ENCODE data around the gene DNAH11.
A peak's percentile ranks its signal among the peaks of the same experiment; 100 is the strongest.
"Not testable (repeated sequence)": the region's sequence is repeated elsewhere in the genome, so short reads cannot be mapped to it uniquely, and the experiment has no call there.

Gene DNAH11, protein sequence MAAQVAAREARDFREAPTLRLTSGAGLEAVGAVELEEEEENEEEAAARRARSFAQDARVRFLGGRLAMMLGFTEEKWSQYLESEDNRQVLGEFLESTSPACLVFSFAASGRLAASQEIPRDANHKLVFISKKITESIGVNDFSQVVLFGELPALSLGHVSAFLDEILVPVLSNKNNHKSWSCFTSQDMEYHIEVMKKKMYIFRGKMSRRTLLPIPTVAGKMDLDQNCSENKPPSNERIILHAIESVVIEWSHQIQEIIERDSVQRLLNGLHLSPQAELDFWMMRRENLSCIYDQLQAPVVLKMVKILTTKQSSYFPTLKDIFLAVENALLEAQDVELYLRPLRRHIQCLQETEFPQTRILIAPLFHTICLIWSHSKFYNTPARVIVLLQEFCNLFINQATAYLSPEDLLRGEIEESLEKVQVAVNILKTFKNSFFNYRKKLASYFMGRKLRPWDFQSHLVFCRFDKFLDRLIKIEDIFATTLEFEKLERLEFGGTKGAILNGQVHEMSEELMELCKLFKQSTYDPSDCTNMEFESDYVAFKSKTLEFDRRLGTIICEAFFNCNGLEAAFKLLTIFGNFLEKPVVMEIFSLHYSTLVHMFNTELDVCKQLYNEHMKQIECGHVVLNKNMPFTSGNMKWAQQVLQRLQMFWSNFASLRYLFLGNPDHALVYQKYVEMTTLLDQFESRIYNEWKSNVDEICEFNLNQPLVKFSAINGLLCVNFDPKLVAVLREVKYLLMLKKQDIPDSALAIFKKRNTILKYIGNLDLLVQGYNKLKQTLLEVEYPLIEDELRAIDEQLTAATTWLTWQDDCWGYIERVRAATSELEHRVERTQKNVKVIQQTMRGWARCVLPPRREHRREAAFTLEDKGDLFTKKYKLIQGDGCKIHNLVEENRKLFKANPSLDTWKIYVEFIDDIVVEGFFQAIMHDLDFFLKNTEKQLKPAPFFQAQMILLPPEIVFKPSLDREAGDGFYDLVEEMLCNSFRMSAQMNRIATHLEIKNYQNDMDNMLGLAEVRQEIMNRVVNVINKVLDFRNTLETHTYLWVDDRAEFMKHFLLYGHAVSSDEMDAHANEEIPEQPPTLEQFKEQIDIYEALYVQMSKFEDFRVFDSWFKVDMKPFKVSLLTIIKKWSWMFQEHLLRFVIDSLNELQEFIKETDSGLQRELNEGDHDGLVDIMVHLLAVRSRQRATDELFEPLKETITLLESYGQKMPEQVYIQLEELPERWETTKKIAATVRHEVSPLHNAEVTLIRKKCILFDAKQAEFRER (N-terminal part only)

GRCh38 chr7:21542891-21543527 lies at the start of gene DNAH11:
Gene DNAH11 (plus strand): TSS chr7:21543039. CDS start chr7:21543246, 207 bp downstream.
- peak; percentile 68 for DNase-seq

- no peak for DNase-seq
These were observed 47.1 kb upstream of the DNAH11 start for GRCh38 chr7:21495731-21496130.

- peak; percentile 16 for DNase-seq
These were observed 45.8 kb upstream of the DNAH11 start for GRCh38 chr7:21497072-21497471.

DNA sequence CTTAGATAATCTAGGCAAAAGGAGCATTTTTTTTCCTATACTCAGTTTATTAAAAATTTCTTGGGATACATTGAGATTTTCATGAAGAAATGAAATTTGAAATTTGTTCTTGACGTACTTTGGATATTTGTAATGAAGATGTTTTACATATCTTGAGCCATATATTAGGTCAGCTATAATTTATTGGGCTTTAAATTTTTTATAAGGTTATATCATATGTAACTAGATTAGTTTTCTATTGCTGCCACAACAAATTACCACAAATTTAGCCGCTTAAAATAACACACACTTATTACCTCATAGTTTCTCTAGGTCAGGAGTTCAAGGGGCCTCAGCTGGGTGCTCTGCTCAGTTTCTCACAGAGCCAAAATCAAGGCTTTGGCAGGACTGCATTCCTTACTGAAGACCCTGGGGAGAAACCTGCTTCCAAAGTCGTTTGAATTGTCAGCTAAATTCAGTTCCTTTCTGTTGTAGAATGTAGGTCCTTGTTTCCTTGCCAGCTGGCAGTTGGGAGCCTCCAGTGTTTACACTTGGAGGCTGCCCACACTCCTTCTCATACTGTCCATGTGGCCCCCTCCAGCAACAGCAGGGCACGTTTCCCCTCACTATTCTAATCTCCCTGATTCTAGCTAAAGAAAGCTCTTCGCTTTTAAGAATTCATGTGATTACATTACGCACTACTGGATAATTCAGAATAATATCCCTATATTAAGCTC lies 42.6 kb upstream of the DNAH11 start:
- DNase-seq: no peak

GRCh38 chr7:21504021-21504420 lies 38.8 kb upstream of the DNAH11 start:
- DNase-seq: no peak

- DNase-seq: peak; percentile 49
These were observed 35.1 kb upstream of the DNAH11 start for GRCh38 chr7:21507627-21508343.

- no peak for DNase-seq
These were observed 34.3 kb upstream of the DNAH11 start for GRCh38 chr7:21508538-21508937.

GRCh38 chr7:21514062-21514461 lies 28.8 kb upstream of the DNAH11 start:
- no peak for DNase-seq

- no peak for DNase-seq
These were observed 18.2 kb upstream of the DNAH11 start for GRCh38 chr7:21524680-21525079.

DNA sequence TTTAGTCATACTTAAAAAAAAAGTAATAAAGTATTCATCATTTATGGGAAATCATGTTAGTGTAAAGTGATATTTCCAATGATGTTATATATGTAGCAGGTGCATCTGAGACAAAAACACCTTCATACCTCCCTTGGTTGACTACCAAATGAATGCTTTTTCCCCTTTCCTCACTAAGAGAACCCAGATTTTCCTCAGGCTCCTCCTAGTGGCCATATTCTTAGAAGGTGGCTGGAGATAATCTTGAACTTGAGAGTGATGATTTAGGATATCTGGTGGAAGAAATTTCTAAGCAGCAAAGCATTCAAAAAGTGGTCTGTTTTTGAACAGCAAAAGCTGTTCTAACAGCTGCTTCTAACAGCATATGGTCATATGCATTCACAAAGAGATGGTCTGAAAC lies 16.8 kb upstream of the DNAH11 start:
- DNase-seq: no peak

DNA sequence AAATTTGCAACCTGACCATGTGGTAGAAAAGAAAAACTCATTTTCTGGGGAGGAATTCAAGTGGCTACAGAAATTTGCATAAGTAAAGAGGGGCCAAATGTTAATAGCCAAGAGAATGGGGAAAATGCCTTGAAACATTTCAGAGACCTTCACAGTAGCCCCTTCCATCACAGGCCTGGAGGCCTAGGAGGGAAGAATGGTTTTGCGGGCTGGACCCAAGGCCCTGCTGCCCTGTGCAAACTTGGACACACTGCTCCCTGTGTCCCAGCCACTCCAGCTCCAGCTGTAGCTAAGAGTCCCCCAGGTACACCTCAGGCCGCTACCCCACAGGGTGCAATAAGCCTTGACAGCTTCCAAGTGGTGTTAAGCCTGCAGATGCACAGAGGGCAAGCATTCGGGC lies 16.4 kb upstream of the DNAH11 start:
- no peak for DNase-seq

GRCh38 chr7:21532485-21532884 lies 10.4 kb upstream of the DNAH11 start:
- not testable (repeated sequence) for DNase-seq

GRCh38 chr7:21533646-21534045 lies 9.2 kb upstream of the DNAH11 start:
- not testable (repeated sequence) for DNase-seq

- not testable (repeated sequence) for DNase-seq
These were observed 6.3 kb upstream of the DNAH11 start for GRCh38 chr7:21536445-21537118.

DNA sequence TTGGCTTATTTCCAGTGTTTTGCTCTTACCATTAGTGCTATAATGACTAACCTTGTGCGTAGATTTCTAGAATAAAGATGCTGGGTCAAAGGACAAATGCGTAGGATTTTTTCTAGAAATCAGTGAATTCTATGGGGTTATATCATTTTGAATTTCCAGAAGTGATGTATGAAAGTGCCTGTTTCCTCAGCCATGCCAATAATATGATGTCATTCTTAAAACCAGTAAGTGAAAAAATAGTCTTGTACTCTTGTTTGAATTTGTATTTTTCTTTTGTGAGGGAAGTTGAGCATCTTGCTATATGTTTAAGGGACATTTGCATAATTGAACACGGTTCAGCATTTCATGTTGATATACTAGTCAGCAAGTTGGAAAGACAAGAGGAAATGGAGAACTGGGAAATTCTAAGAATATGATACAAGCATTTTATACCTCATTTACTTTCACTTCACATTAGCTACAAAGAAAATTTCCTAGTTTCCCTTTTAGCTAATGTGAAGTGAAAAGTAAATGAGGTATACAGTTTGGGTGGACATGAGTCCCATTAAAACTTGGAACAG lies 3.8 kb upstream of the DNAH11 start:
- peak; percentile 1 for DNase-seq

- peak; percentile 63 for DNase-seq
These were observed 876 bp downstream of the DNAH11 start for GRCh38 chr7:21543528-21544302.

DNA sequence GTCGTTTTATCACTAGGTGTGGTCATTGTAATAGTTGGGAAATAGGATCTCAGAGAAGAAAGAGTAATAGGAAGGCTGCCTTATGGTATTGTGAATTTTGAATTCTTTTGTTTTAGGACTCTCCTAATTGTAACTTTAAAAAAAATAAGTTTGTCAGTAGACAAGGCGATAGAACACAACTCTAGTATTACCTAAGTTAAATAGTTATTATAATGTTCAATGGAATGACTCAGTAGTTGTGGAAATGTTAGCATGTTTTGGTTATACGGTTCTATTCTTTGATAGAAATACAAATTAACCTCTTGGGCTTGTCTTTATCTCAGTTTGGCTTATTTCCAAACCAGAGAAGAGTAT lies 1.4 kb downstream of the DNAH11 start:
- DNase-seq: no peak

DNA sequence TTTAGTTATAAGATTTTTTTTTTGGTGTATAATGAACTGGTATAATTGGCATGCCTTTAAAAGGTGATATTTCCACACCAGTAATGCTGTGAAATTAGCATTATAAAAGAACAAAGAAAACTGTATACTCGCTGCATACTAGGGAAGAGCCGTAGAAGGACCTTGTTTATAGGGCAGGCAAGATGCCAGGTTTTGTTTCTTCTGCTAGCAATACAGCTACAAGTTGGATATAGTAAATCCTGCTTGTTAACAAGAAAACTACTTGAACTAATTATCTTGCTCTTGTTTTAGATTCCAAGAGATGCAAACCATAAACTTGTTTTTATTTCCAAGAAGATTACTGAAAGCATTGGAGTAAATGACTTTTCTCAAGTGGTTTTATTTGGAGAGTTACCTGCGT lies 1.9 kb downstream of the DNAH11 start:
- no peak for DNase-seq

DNA sequence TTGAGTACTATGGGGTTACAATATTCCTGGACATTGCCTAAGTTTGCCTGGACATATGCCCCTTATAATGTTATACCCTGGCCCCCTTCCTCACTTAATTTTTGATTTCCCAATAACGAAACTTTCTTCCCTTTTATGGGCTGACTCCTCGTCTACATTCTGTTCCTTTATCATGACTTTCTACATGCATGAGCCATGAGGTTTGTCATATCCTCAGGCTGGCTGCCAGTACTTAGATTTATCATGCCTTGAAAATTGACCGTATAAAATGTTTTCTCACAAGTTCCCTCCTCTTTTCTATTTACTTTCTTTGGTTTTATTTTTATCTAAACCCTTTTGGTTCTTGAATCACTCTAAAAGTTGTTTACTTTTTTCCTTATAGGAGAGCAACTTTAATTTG lies 4.7 kb downstream of the DNAH11 start:
- peak; percentile 46 for DNase-seq

DNA sequence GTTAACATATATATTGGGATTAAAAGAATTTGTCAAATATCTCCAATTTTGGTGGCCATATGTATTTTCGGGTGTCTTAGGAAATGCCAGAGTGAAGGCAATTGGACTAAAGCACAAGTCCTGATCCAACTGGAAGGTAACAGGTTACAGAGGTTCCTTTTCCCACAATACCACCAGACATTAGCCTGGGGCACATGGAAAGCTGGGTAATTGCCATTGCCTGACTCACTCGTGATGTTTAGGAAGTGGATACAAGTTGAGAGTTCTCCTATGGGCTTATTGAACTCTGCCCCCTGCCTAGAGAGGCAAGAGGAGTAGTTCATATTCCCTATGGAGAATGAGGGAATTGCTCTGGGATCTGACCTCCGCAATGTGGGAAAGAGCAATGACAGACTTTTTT lies 5.7 kb downstream of the DNAH11 start:
- peak; percentile 11 for DNase-seq
